Neuronal stem cell (in vitro differentiated cells): ENCODE results near the gene AFAP1L2.

ENCODE experiments used
- DNase-seq: peaks from one replicate; pipeline ENCODE4 v3.0.0-alpha.2; 2013; ENCODE audit warnings: low spot score
- H2AFZ ChIP-seq: one replicate; pipeline ENCODE4 v1.6.1; 2013; ENCODE audit warnings: mild to moderate bottlenecking, low read length, inconsistent platforms
- H2AK5ac ChIP-seq: 2 replicates; pipeline ENCODE4 v1.6.1; 2013; ENCODE audit warnings: low read depth, mild to moderate bottlenecking, inconsistent platforms, low read length, moderate library complexity, mixed read lengths
- H2BK120ac ChIP-seq: 2 replicates; pipeline ENCODE4 v1.6.1; 2013; ENCODE audit warnings: low read depth, mild to moderate bottlenecking, inconsistent platforms, low read length, moderate library complexity, mixed read lengths
- H2BK12ac ChIP-seq: one replicate; pipeline ENCODE4 v1.6.1; 2013; ENCODE audit warnings: low read length, inconsistent platforms
- H2BK15ac ChIP-seq: 2 replicates; pipeline ENCODE4 v1.6.1; 2013; ENCODE audit warnings: mild to moderate bottlenecking, low read length, inconsistent platforms, mixed read lengths
- H2BK5ac ChIP-seq: one replicate; pipeline ENCODE4 v1.6.1; 2013; ENCODE audit warnings: inconsistent platforms, mild to moderate bottlenecking, low read length, moderate library complexity
- H3K14ac ChIP-seq: one replicate; pipeline ENCODE4 v1.6.1; 2013; ENCODE audit warnings: low read length, inconsistent platforms
- H3K18ac ChIP-seq: 2 replicates; pipeline ENCODE4 v1.6.1; 2013; ENCODE audit warnings: low read length, inconsistent platforms
- H3K23ac ChIP-seq: 2 replicates; pipeline ENCODE4 v1.6.1; 2013; ENCODE audit warnings: low read depth, mild to moderate bottlenecking, mixed read lengths, low read length, inconsistent platforms; ENCODE audit not compliant: poor library complexity
- H3K27ac ChIP-seq: replicated peaks from 3 replicates; pipeline ENCODE4 v1.5.1; 2013; ENCODE audit warnings: low read length, inconsistent platforms
- H3K27me3 ChIP-seq, 3 experiments: 2 replicates each; pipeline ENCODE4 v1.6.1; 2013; ENCODE audit warnings: low read length in 3 of 3, mild to moderate bottlenecking in 2 of 3, inconsistent platforms in 1 of 3, low read depth in 1 of 3, mixed read lengths in 1 of 3, moderate library complexity in 1 of 3; ENCODE audit not compliant: control insufficient read depth in 3 of 3, insufficient read depth in 3 of 3
- H3K36me3 ChIP-seq, 2 donors: replicated peaks in 1 of 2; 2 replicates each; pipeline ENCODE4 v1.6.1; 2013; ENCODE audit warnings: low read length in 2 of 2; ENCODE audit not compliant: control insufficient read depth in 2 of 2, insufficient read depth in 2 of 2
- H3K4ac ChIP-seq: 2 replicates; pipeline ENCODE4 v1.6.1; 2013; ENCODE audit warnings: inconsistent platforms, mild to moderate bottlenecking, low read length, moderate library complexity
- H3K4me1 ChIP-seq, 2 donors: 1 replicate in 1 of 2; 2 replicates in 1 of 2; pipeline ENCODE4 v1.6.1; 2013; ENCODE audit warnings: low read length in 2 of 2, low read depth in 1 of 2; ENCODE audit not compliant: control insufficient read depth in 2 of 2, insufficient read depth in 1 of 2
- H3K4me2 ChIP-seq: one replicate; pipeline ENCODE4 v1.6.1; 2013; ENCODE audit warnings: mild to moderate bottlenecking, low read length, inconsistent platforms; ENCODE audit not compliant: insufficient read depth, poor library complexity, severe bottlenecking
- H3K4me3 ChIP-seq, 2 donors: 2 replicates each; pipeline ENCODE4 v1.5.1; 2013; ENCODE audit warnings: low read length in 2 of 2, mild to moderate bottlenecking in 2 of 2, inconsistent platforms in 1 of 2, moderate library complexity in 1 of 2
- H3K79me1 ChIP-seq: one replicate; pipeline ENCODE4 v1.6.1; 2013; ENCODE audit warnings: low read depth, mild to moderate bottlenecking, inconsistent platforms, low read length, moderate library complexity
- H3K9ac ChIP-seq: one replicate; pipeline ENCODE4 v1.6.1; 2013; ENCODE audit warnings: mild to moderate bottlenecking, low read depth, low read length, inconsistent platforms; ENCODE audit not compliant: poor library complexity
- H3K9me3 ChIP-seq, 2 donors: replicated peaks in 1 of 2; 2 replicates each; pipeline versions ENCODE3 to v1.6.1; 2013; ENCODE audit warnings: low read length in 2 of 2, mild to moderate bottlenecking in 2 of 2, inconsistent platforms in 1 of 2, low read depth in 1 of 2, mixed read lengths in 1 of 2, moderate library complexity in 1 of 2; ENCODE audit not compliant: control insufficient read depth in 2 of 2, insufficient read depth in 1 of 2
- H4K8ac ChIP-seq: one replicate; pipeline ENCODE4 v1.6.1; 2013; ENCODE audit warnings: low read depth, mild to moderate bottlenecking, inconsistent platforms, low read length, moderate library complexity
- H4K91ac ChIP-seq: one replicate; pipeline ENCODE4 v1.6.1; 2013; ENCODE audit warnings: low read length, low read depth, mild to moderate bottlenecking, inconsistent platforms; ENCODE audit not compliant: poor library complexity
- WGBS, 2 donors: extraction: QIAGEN DNeasy Blood & Tissue Kit; methylation state at CpG; one replicate each; pipeline ENCODE4 v1.1.7; 2013; ENCODE audit warnings: missing lambda C conversion rate in 2 of 2, mixed read lengths in 1 of 2; ENCODE audit not compliant: insufficient read length in 2 of 2, insufficient replicate concordance in 1 of 2; ENCODE audit errors: extremely low coverage in 2 of 2; 5-methylcytosine and 5-hydroxymethylcytosine counted together

Gene AFAP1L2

GRCh38 chr10:114255227-114255626 is 149.1 kb downstream of the AFAP1L2 start:
- Histone ChIP-seq H3K36me3 (no peaks in the 10 kb centered on the region), H3K9me3 (peaks cover 0 to 1% of the 10 kb centered on the region in 2 donors), H3K9ac (no peak overlapping the region), H3K4me2 (no peak overlapping the region), H2AFZ (no peak overlapping the region), H3K79me1 (no peaks in the 10 kb centered on the region), H3K18ac (no peak overlapping the region), H2BK120ac (no peak overlapping the region), H3K4me3 (no peak overlapping the region), H4K8ac (no peak overlapping the region), H3K4ac (no peak overlapping the region), H3K23ac (no peak overlapping the region), H3K14ac (no peak overlapping the region), H2BK15ac (no peak overlapping the region), H4K91ac (no peak overlapping the region), H2BK12ac (no peak overlapping the region), H3K4me1 (peaks cover 0 to 2% of the 10 kb centered on the region in 2 donors), H2BK5ac (no peak overlapping the region), H3K27me3 (peaks cover 0 to 5% (median 0%) of the 10 kb centered on the region in 3 experiments), H3K27ac (no peak overlapping the region), H2AK5ac (no peak overlapping the region)
- DNase-seq = no peak
- no CpG with 5 or more reads among the region's 1 CpG for WGBS, 2 donors

GRCh38 chr10:114252883-114253282 is 151.4 kb downstream of the AFAP1L2 start:
- H3K14ac ChIP-seq = no peak overlapping the region
- no peak overlapping the region for H3K18ac ChIP-seq
- H3K4me3 ChIP-seq = no peak overlapping the region
- no peak overlapping the region for H2AFZ ChIP-seq
- no peaks in the 10 kb centered on the region for H3K79me1 ChIP-seq
- H4K91ac ChIP-seq = no peak overlapping the region
- H2BK5ac ChIP-seq = no peak overlapping the region
- no CpG with 5 or more reads among the region's 7 CpGs for WGBS, 2 donors
- no peak overlapping the region for H3K27ac ChIP-seq
- H3K4ac ChIP-seq = no peak overlapping the region
- H3K36me3 ChIP-seq = no peaks in the 10 kb centered on the region
- H3K23ac ChIP-seq = no peak overlapping the region
- no peak overlapping the region for H3K4me2 ChIP-seq
- H3K27me3 ChIP-seq = peaks cover 0 to 5% (median 0%) of the 10 kb centered on the region in 3 experiments
- no peak overlapping the region for H2AK5ac ChIP-seq
- H2BK15ac ChIP-seq = no peak overlapping the region
- H3K9me3 ChIP-seq = peaks cover 0 to 1% of the 10 kb centered on the region in 2 donors
- H4K8ac ChIP-seq = no peak overlapping the region
- DNase-seq = no peak
- H2BK12ac ChIP-seq = no peak overlapping the region
- H2BK120ac ChIP-seq = no peak overlapping the region
- no peak overlapping the region for H3K9ac ChIP-seq
- H3K4me1 ChIP-seq = peaks cover 0 to under 1% of the 10 kb centered on the region in 2 donors

- no peak overlapping the region for H3K27ac ChIP-seq
- WGBS, 2 donors = no CpG with 5 or more reads among the region's 5 CpGs
- no peak for DNase-seq
- no peak overlapping the region for H3K23ac ChIP-seq
- no peaks in the 10 kb centered on the region for H3K79me1 ChIP-seq
- H4K8ac ChIP-seq = no peak overlapping the region
- no peak overlapping the region for H2AFZ ChIP-seq
- H2BK120ac ChIP-seq = no peak overlapping the region
- H2BK15ac ChIP-seq = no peak overlapping the region
- no peaks in the 10 kb centered on the region for H3K4me1 ChIP-seq
- no peak overlapping the region for H3K18ac ChIP-seq
- H3K4ac ChIP-seq = no peak overlapping the region
- no peak overlapping the region for H2BK12ac ChIP-seq
- no peak overlapping the region for H3K9ac ChIP-seq
- H2BK5ac ChIP-seq = no peak overlapping the region
- peaks cover 0 to 1% of the 10 kb centered on the region in 2 donors for H3K9me3 ChIP-seq
- H3K27me3 ChIP-seq = peaks cover 0 to 5% (median 0%) of the 10 kb centered on the region in 3 experiments
- no peaks in the 10 kb centered on the region for H3K36me3 ChIP-seq
- H3K4me2 ChIP-seq = no peak overlapping the region
- no peak overlapping the region for H3K14ac ChIP-seq
- H3K4me3 ChIP-seq = no peak overlapping the region
- H4K91ac ChIP-seq = no peak overlapping the region
- H2AK5ac ChIP-seq = no peak overlapping the region
Measured at GRCh38 chr10:114252092-114252491, 152.2 kb downstream of the AFAP1L2 start.

DNA sequence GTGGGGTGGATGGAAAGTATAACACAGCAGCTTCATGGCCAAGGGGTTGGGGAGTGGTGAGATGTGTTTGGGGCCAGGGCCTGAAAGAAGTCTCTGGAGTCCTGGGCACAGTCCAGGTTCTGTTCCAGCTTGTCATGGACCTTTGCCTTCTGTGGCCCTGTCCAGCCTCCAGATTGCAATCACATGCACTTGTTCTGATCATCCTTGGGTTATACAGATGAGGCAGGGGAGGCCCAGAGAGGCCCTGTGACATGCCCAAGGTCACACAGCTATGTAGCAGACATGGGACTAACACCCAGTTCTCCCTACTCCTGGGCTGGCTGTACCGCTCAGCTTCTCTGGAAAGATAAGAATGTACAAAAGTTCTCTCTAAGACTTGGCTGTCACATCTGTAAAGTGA is 153.6 kb downstream of the AFAP1L2 start:
- peak overlapping the region; percentile 16 for H2BK5ac ChIP-seq
- no peaks in the 10 kb centered on the region for H3K36me3 ChIP-seq
- H3K27me3 ChIP-seq = peaks cover 0 to 10% (median 0%) of the 10 kb centered on the region in 3 experiments
- H3K4ac ChIP-seq = no peak overlapping the region
- WGBS, 2 donors = no CpG with 5 or more reads among the region's 1 CpG
- no peak overlapping the region for H3K9ac ChIP-seq
- no peak overlapping the region for H4K8ac ChIP-seq
- no peak overlapping the region for H3K27ac ChIP-seq
- H2AFZ ChIP-seq = no peak overlapping the region
- H4K91ac ChIP-seq = no peak overlapping the region
- H2BK12ac ChIP-seq = no peak overlapping the region
- peaks cover 0 to 1% of the 10 kb centered on the region in 2 donors for H3K9me3 ChIP-seq
- H3K18ac ChIP-seq = peak overlapping the region; percentile 21
- no peak for DNase-seq
- H3K4me1 ChIP-seq = no peaks in the 10 kb centered on the region
- H2AK5ac ChIP-seq = no peak overlapping the region
- no peak overlapping the region for H3K14ac ChIP-seq
- H2BK120ac ChIP-seq = no peak overlapping the region
- H3K4me3 ChIP-seq = no peak overlapping the region
- H3K4me2 ChIP-seq = no peak overlapping the region
- H3K79me1 ChIP-seq = no peaks in the 10 kb centered on the region
- H3K23ac ChIP-seq = no peak overlapping the region
- no peak overlapping the region for H2BK15ac ChIP-seq
